CD14-positive monocyte (primary cell): Measurements from ENCODE around the gene TOMM20. TPM values are rescaled to one million over a fixed set of nuclear protein-coding genes. Genes with fewer than 3 reads are reported as not detected.

ENCODE experiments used
- DNase-seq, 3 donors: peaks; one replicate each; pipeline ENCODE4 v3.0.0-alpha.2; 2011 to 2022
- H2AFZ ChIP-seq: 2 replicates; pipeline ENCODE4 v1.6.0; 2012; ENCODE audit warnings: mild to moderate bottlenecking, low read depth, low read length, inconsistent platforms; ENCODE audit not compliant: insufficient read depth, poor library complexity, severe bottlenecking
- H3K27ac ChIP-seq, 2 donors: 1 replicate in 1 of 2; 2 replicates in 1 of 2; pipeline ENCODE4 v1.5.1; 2012 to 2013; ENCODE audit warnings: low read length in 2 of 2, control low read depth in 1 of 2, inconsistent platforms in 1 of 2, low read depth in 1 of 2, mild to moderate bottlenecking in 1 of 2
- H3K27me3 ChIP-seq, 2 donors: one replicate each; pipeline versions ENCODE4 v1.6.0 to v1.6.1; 2011 to 2013; ENCODE audit warnings: low read length in 2 of 2; ENCODE audit not compliant: control insufficient read depth in 2 of 2, insufficient read depth in 2 of 2
- H3K36me3 ChIP-seq, 2 donors: replicated peaks in 1 of 2; 1 replicate in 1 of 2; 2 replicates in 1 of 2; pipeline versions ENCODE4 v1.5.1 to v1.6.1; 2012 to 2013; ENCODE audit warnings: low read length in 2 of 2, control low read depth in 1 of 2, inconsistent platforms in 1 of 2, mild to moderate bottlenecking in 1 of 2; ENCODE audit not compliant: insufficient read depth in 2 of 2, control insufficient read depth in 1 of 2
- H3K4me1 ChIP-seq, 2 donors: 1 replicate in 1 of 2; 2 replicates in 1 of 2; pipeline versions ENCODE4 v1.5.1 to v1.6.1; 2012 to 2013; ENCODE audit warnings: low read length in 2 of 2, control low read depth in 1 of 2, inconsistent platforms in 1 of 2, mild to moderate bottlenecking in 1 of 2, moderate library complexity in 1 of 2; ENCODE audit not compliant: insufficient read depth in 2 of 2, control insufficient read depth in 1 of 2
- H3K4me2 ChIP-seq: replicated peaks from 2 replicates; pipeline ENCODE3; 2012; ENCODE audit warnings: low read length, moderate library complexity, mild to moderate bottlenecking; ENCODE audit not compliant: poor library complexity, severe bottlenecking; ENCODE audit errors: extremely low read depth
- H3K4me3 ChIP-seq, 3 experiments: fragments of 200-600 bp in 1 of 3; sonication (generic) in 1 of 3; replicated peaks in 1 of 3; 1 replicate in 2 of 3; 2 replicates in 1 of 3; pipeline ENCODE4 v1.5.1; 2011 to 2013; ENCODE audit warnings: low read length in 3 of 3, mild to moderate bottlenecking in 3 of 3, control low read depth in 2 of 3, low read depth in 2 of 3, inconsistent platforms in 1 of 3, moderate library complexity in 1 of 3
- H3K79me2 ChIP-seq: 2 replicates; pipeline ENCODE4 v1.6.0; 2012; ENCODE audit warnings: mild to moderate bottlenecking, control low read depth, inconsistent platforms, low read length, moderate library complexity; ENCODE audit not compliant: insufficient read depth
- H3K9ac ChIP-seq: 2 replicates; pipeline ENCODE4 v1.6.0; 2017; ENCODE audit warnings: low read length, mild to moderate bottlenecking; ENCODE audit not compliant: insufficient read depth, poor library complexity, severe bottlenecking
- H3K9me3 ChIP-seq, 2 donors: replicated peaks in 1 of 2; 1 replicate in 1 of 2; 2 replicates in 1 of 2; pipeline versions ENCODE4 v1.5.1 to v1.6.1; 2012 to 2013; ENCODE audit warnings: low read length in 2 of 2, control low read depth in 1 of 2; ENCODE audit not compliant: control insufficient read depth in 1 of 2, insufficient read depth in 1 of 2
- H4K20me1 ChIP-seq: 2 replicates; pipeline ENCODE4 v1.6.0; 2012; ENCODE audit warnings: mild to moderate bottlenecking, low read length, control low read depth, moderate library complexity; ENCODE audit not compliant: insufficient read depth
- H3K27ac Mint-ChIP-seq, 7 donors: one replicate each; pipeline ENCODE4 v1.8.0; 2020; ENCODE audit warnings: mild to moderate bottlenecking in 7 of 7, mixed read lengths in 7 of 7, moderate library complexity in 6 of 7, inconsistent platforms in 2 of 7
- H3K27me3 Mint-ChIP-seq, 3 donors: one replicate each; pipeline ENCODE4 v1.8.0; 2021 to 2022; ENCODE audit warnings: low read depth in 3 of 3, mild to moderate bottlenecking in 3 of 3, mixed read lengths in 3 of 3, moderate library complexity in 3 of 3, inconsistent platforms in 1 of 3
- H3K36me3 Mint-ChIP-seq, 2 donors: one replicate each; pipeline ENCODE4 v1.8.0; 2020; ENCODE audit warnings: mixed read lengths in 2 of 2, inconsistent platforms in 1 of 2, mild to moderate bottlenecking in 1 of 2
- H3K4me1 Mint-ChIP-seq: one replicate; pipeline ENCODE4 v1.8.0; 2020; ENCODE audit warnings: mild to moderate bottlenecking, mixed read lengths
- H3K4me3 Mint-ChIP-seq, 2 donors: one replicate each; pipeline ENCODE4 v1.8.0; 2020; ENCODE audit warnings: mild to moderate bottlenecking in 2 of 2, mixed read lengths in 2 of 2, moderate library complexity in 1 of 2
- H3K9me3 Mint-ChIP-seq, 7 donors: one replicate each; pipeline ENCODE4 v1.8.0; 2020 to 2022; ENCODE audit warnings: mixed read lengths in 7 of 7, mild to moderate bottlenecking in 6 of 7, moderate library complexity in 6 of 7, inconsistent platforms in 2 of 7
- WGBS: methylation state at CpG from one replicate; pipeline ENCODE4 v1.1.5; 2013; ENCODE audit warnings: missing lambda C conversion rate; ENCODE audit not compliant: insufficient coverage; 5-methylcytosine and 5-hydroxymethylcytosine counted together
- intact Hi-C, 2 donors: fragments of 100-400 bp; cut with micrococcal nuclease; formaldehyde crosslinking; loops; one replicate each; pipeline versions ENCODE4 v1.15.0 to v1.15.1; 2023
- polyA plus RNA-seq, 3 donors: library from polyadenylated mRNA; depleted of rRNA in 1 of 3; unstranded in 2 of 3; stranded (reverse) in 1 of 3; fragments of 300-500 nt in 2 of 3; fragments of >200 nt in 1 of 3; fragmentation: Illumina TruSeq in 2 of 3; gene quantifications; 1 replicate in 2 of 3; 2 replicates in 1 of 3; pipeline ENCODE4 v1.2.3, GENCODE V29; 2012 to 2021
- TF ChIP-seq, protein P1 (sequence below): fragments of 200-600 bp; IDR thresholded peaks from one replicate; pipeline ENCODE4 v1.8.0; 2022; ENCODE audit warnings: antibody characterized with exemption, mild to moderate bottlenecking

TOMM20 gene
- polyA plus RNA-seq, 3 donors, result 26.5 to 34.8 (median 31.5) TPM

DNA sequence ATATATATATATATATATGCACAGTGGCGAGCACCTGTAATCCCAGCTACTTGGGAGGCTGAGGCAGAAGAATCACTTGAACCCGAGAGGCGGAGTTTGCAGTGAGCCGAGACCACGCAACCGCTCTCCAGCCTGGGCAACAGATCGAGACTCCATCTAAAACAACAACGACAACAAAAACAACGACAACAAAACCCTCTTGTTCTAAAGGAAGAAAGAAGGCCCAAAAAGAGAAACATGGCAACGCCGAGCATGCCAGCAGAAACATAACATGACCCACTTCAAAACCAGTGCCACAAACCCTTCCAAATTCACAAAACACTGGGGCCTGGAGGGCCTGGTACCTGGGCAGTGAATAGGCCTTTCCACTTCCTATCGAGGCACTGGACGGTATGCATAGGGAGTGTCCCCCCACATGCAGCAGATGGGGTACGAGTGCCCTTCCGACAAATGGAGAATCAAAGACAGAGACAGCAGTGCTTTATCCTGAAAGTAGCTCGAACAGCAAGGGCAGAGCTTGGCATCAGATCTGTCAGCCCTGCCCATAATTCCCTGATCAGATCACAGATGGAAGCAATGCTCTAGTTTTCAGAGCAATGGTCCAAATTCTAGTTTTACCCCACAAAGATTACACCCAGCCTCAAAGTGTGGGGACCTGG, 52.0 kb downstream of the TOMM20 start:
- Histone ChIP-seq H3K79me2 (no peaks in the 10 kb centered on the region), H3K9ac (no peak overlapping the region), H3K9me3 (no peaks in the 10 kb centered on the region), H3K27ac (peak overlapping the region in 1 of 2 donors; percentile 80), H3K36me3 (no peaks in the 10 kb centered on the region), H3K4me1 (peaks cover 66 to 89% of the 10 kb centered on the region in 2 donors), H3K27me3 (no peaks in the 10 kb centered on the region), H4K20me1 (no peaks in the 10 kb centered on the region), H2AFZ (no peak overlapping the region), H3K4me2 (no peak overlapping the region), H3K4me3 (no peak overlapping the region)
- 98% methylated on average over 10 of the region's 16 CpGs for WGBS
- intact Hi-C loops, result loop anchor here in 1 of 2 donors (5.0 to 10.0 kb wide), 3 partner anchors 209 to 464 kb away; partner anchors contain the start of gene IRF2BP2
- TF ChIP-seq, protein P1, sequence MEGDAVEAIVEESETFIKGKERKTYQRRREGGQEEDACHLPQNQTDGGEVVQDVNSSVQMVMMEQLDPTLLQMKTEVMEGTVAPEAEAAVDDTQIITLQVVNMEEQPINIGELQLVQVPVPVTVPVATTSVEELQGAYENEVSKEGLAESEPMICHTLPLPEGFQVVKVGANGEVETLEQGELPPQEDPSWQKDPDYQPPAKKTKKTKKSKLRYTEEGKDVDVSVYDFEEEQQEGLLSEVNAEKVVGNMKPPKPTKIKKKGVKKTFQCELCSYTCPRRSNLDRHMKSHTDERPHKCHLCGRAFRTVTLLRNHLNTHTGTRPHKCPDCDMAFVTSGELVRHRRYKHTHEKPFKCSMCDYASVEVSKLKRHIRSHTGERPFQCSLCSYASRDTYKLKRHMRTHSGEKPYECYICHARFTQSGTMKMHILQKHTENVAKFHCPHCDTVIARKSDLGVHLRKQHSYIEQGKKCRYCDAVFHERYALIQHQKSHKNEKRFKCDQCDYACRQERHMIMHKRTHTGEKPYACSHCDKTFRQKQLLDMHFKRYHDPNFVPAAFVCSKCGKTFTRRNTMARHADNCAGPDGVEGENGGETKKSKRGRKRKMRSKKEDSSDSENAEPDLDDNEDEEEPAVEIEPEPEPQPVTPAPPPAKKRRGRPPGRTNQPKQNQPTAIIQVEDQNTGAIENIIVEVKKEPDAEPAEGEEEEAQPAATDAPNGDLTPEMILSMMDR, result no peak
- no peak for DNase-seq
- H3K27ac Mint-ChIP-seq, result peak overlapping the region in 3 of 7 donors; percentile 28 to 93 (median 30)
- peaks cover 0 to 2% (median 0%) of the 10 kb centered on the region in 3 donors for H3K27me3 Mint-ChIP-seq
- peaks cover 0 to 2% (median 0%) of the 10 kb centered on the region in 7 donors for H3K9me3 Mint-ChIP-seq
- H3K4me1 Mint-ChIP-seq, result peaks cover 39% of the 10 kb centered on the region
- H3K36me3 Mint-ChIP-seq, result peaks cover 5 to 24% of the 10 kb centered on the region in 2 donors
- H3K4me3 Mint-ChIP-seq, result no peak overlapping the region

DNA sequence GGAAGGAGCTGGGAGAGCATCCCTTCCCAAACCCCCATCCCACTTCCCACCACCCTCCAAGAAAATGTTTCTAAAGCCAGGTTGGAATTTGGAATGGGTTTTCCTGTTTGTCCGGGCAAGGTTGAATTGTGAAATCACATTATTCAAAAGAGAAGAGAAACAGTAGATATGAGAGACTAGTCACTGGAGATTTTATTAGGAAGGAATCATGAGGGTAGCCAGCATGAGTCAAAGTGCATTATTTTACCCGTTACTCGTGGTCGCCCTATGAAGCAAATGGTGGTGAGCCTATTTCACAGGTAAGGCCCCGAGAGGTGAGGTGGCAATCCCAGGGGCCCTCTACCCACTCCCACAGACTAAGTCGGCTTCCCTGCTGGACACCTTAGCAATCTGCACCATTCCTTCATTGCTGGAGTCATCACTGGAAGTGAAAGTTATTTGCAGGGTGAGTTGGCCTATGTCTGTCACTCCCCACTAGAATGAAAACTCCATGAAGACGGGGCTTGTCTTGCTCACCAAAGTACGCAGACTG, 52.8 kb downstream of the TOMM20 start:
- Histone ChIP-seq H3K4me3 (no peak overlapping the region), H4K20me1 (no peaks in the 10 kb centered on the region), H3K9ac (peak overlapping the region; percentile 6), H3K27me3 (no peaks in the 10 kb centered on the region), H3K4me1 (peaks cover 66 to 82% of the 10 kb centered on the region in 2 donors), H3K9me3 (no peaks in the 10 kb centered on the region), H3K36me3 (no peaks in the 10 kb centered on the region), H2AFZ (no peak overlapping the region), H3K27ac (peak overlapping the region in 1 of 2 donors; percentile 80), H3K4me2 (no peak overlapping the region), H3K79me2 (no peaks in the 10 kb centered on the region)
- DNase-seq, result peak in 2 of 3 donors; percentile 34 to 66
- H3K27ac Mint-ChIP-seq, result peak overlapping the region; percentile 73 to 95 (median 91)
- H3K4me1 Mint-ChIP-seq, result peaks cover 39% of the 10 kb centered on the region
- peaks cover 5 to 24% of the 10 kb centered on the region in 2 donors for H3K36me3 Mint-ChIP-seq
- H3K9me3 Mint-ChIP-seq, result peaks cover 0 to 2% (median 0%) of the 10 kb centered on the region in 7 donors
- peaks cover 0 to 2% (median 0%) of the 10 kb centered on the region in 3 donors for H3K27me3 Mint-ChIP-seq
- peak overlapping the region in 1 of 2 donors; percentile 48 for H3K4me3 Mint-ChIP-seq
- TF ChIP-seq, protein P1, result no peak
- WGBS, result 13% methylated on average over 3 of the region's 8 CpGs
- intact Hi-C loops, result loop anchor here in 1 of 2 donors (2.0 to 10.0 kb wide), 4 partner anchors 95 to 464 kb away; partner anchors contain the start of gene IRF2BP2
